ENCODE results near the gene ARHGEF40. TPM values are rescaled to one million over a fixed set of nuclear protein-coding genes. Genes with fewer than 3 reads are reported as not detected.

Gene ARHGEF40
- total RNA-seq, 2 experiments from 2014 or later: 1.2 to 1.3 TPM

- Mint-ChIP-seq H3K4me1 (ENCODE audit: low read depth) (no peaks in the 10 kb centered on the region), H3K27me3 (peaks cover 12% of the 10 kb centered on the region), H3K9me3 (no peaks in the 10 kb centered on the region), H3K4me3 (no peak overlapping the region), H3K27ac (no peak overlapping the region), H3K36me3 (ENCODE audit: low read depth) (no peaks in the 10 kb centered on the region)
- no peaks in the 10 kb centered on the region for H3K36me3 ChIP-seq (ENCODE audit: insufficient read depth, low read length)
- DNase-seq: no peak
- H3K27me3 ChIP-seq (ENCODE audit: control insufficient read depth in 1 of 2, insufficient read depth in 2 of 2, low read length in 2 of 2): no peaks in the 10 kb centered on the region
- ChIA-PET CTCF (no interaction called here), POLR2A (no interaction called here)
- no peak overlapping the region for H3K4me3 ChIP-seq (ENCODE audit: low read length)
- no peak overlapping the region for H3K27ac ChIP-seq (ENCODE audit: low read depth in 1 of 2, low read length in 2 of 2)
- ATAC-seq (ENCODE audit: poor library complexity): no peak
- no peak for TF ChIP-seq CTCF (IDR thresholded peaks at IDR 0.05)
- H3K4me1 ChIP-seq (ENCODE audit: insufficient read depth, low read length): no peaks in the 10 kb centered on the region
- intact Hi-C loops (cut with DNase I, micrococcal nuclease): no loop called here
- H3K9me3 ChIP-seq (ENCODE audit: control insufficient read depth in 1 of 2, insufficient read depth in 1 of 2, low read length in 2 of 2): no peaks in the 10 kb centered on the region
Observed at GRCh38 chr14:21054123-21054767, 15.9 kb upstream of the ARHGEF40 start.

- Histone ChIP-seq H3K36me3 (ENCODE audit: insufficient read depth, low read length) (no peaks in the 10 kb centered on the region), H3K4me3 (ENCODE audit: low read length) (no peak overlapping the region), H3K9me3 (ENCODE audit: control insufficient read depth in 1 of 2, insufficient read depth in 1 of 2, low read length in 2 of 2) (no peaks in the 10 kb centered on the region), H3K27ac (ENCODE audit: low read depth in 1 of 2, low read length in 2 of 2) (no peak overlapping the region), H3K4me1 (ENCODE audit: insufficient read depth, low read length) (no peaks in the 10 kb centered on the region), H3K27me3 (ENCODE audit: control insufficient read depth in 1 of 2, insufficient read depth in 2 of 2, low read length in 2 of 2) (no peaks in the 10 kb centered on the region)
- DNase-seq (no peak), ATAC-seq (ENCODE audit: poor library complexity) (no peak)
- Mint-ChIP-seq H3K27ac (no peak overlapping the region), H3K4me1 (ENCODE audit: low read depth) (no peaks in the 10 kb centered on the region), H3K27me3 (peaks cover 14% of the 10 kb centered on the region), H3K36me3 (ENCODE audit: low read depth) (no peaks in the 10 kb centered on the region), H3K4me3 (no peak overlapping the region), H3K9me3 (no peaks in the 10 kb centered on the region)
- TF ChIP-seq CTCF (IDR thresholded peaks at IDR 0.05): no peak
- ChIA-PET CTCF (no interaction called here), POLR2A (no interaction called here)
- intact Hi-C loops (cut with DNase I, micrococcal nuclease): no loop called here
Observed at GRCh38 chr14:21054768-21055145, 15.3 kb upstream of the ARHGEF40 start.

- Mint-ChIP-seq H3K9me3 (no peaks in the 10 kb centered on the region), H3K4me3 (no peak overlapping the region), H3K36me3 (ENCODE audit: low read depth) (no peaks in the 10 kb centered on the region), H3K27ac (no peak overlapping the region), H3K4me1 (ENCODE audit: low read depth) (no peaks in the 10 kb centered on the region), H3K27me3 (peaks cover 18% of the 10 kb centered on the region)
- ATAC-seq (ENCODE audit: poor library complexity): no peak
- no peaks in the 10 kb centered on the region for H3K9me3 ChIP-seq (ENCODE audit: control insufficient read depth in 1 of 2, insufficient read depth in 1 of 2, low read length in 2 of 2)
- no peak for TF ChIP-seq CTCF (IDR thresholded peaks at IDR 0.05)
- POLR2A ChIA-PET: no interaction called here
- no peak for DNase-seq
- H3K27ac ChIP-seq (ENCODE audit: low read depth in 1 of 2, low read length in 2 of 2): no peak overlapping the region
- CTCF ChIA-PET: no interaction called here
- H3K4me1 ChIP-seq (ENCODE audit: insufficient read depth, low read length): no peaks in the 10 kb centered on the region
- no peaks in the 10 kb centered on the region for H3K36me3 ChIP-seq (ENCODE audit: insufficient read depth, low read length)
- intact Hi-C loops (cut with DNase I, micrococcal nuclease): no loop called here
- no peaks in the 10 kb centered on the region for H3K27me3 ChIP-seq (ENCODE audit: control insufficient read depth in 1 of 2, insufficient read depth in 2 of 2, low read length in 2 of 2)
- no peak overlapping the region for H3K4me3 ChIP-seq (ENCODE audit: low read length)
Observed at GRCh38 chr14:21055432-21056117, 14.5 kb upstream of the ARHGEF40 start.
